ENCODE measurements around the gene ZNF296. TPM values are rescaled to one million over a fixed set of nuclear protein-coding genes. Genes with fewer than 3 reads are reported as not detected.

The ZNF296 gene
- total and polyA plus RNA-seq, 2 experiments from 2014 or later, result not detected

DNA sequence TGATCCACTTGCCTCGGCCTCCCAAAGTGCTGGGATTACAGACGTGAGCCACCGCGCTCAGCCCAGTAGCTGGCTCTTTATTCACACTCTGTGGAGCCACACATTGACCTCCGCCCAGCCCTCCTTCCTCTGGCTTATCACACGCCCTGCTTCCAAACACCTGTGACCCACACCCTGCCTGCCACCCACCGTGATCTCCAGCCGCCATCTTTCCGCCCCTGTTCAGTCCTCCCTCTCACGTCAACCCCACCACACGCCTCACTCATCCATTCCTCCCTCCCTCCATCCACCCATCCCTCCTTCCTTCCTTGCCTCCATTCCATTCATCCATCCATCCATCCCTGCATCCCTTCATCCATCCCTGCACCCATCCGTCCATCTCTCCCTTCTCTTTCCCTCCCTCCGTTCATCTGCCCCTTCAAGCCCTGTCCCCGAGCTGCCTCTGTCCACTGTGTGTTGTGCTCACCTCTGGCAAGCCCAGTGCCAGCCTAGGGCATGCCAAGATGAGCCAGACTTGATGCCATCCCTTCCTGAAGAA lies 17.6 kb downstream of the ZNF296 start:
- TF ChIP-seq EZH2 (IDR thresholded peaks at IDR 0.05; ENCODE audit: insufficient read depth, poor library complexity, severe bottlenecking), result no peak
- TF ChIP-seq EZH2phosphoT487 (IDR thresholded peaks at IDR 0.05; ENCODE audit: insufficient read depth, low read depth), result no peak
- WGBS, 2 experiments (ENCODE audit: low coverage in 1 of 2, low lambda C conversion rate in 2 of 2, missing lambda C conversion rate in 2 of 2), result 91 to 93% methylated on average over 13 to 14 of the region's 14 CpGs
- no peak for DNase-seq
- Histone ChIP-seq H3K9ac (no peak overlapping the region), H4K20me1 (ENCODE audit: insufficient read depth) (no peaks in the 10 kb centered on the region), H3K36me3 (ENCODE audit: low read depth) (peaks cover 25% of the 10 kb centered on the region; the same call in 1 of the 2 replicates), H3K27me3 (replicated peaks; ENCODE audit: insufficient read depth) (no peaks in the 10 kb centered on the region), H3K4me2 (ENCODE audit: unreplicated experiment) (no peak overlapping the region), H3K9me3 (ENCODE audit: low read depth) (no peaks in the 10 kb centered on the region), H3K4me1 (ENCODE audit: insufficient read depth) (no peaks in the 10 kb centered on the region), H3K9me2 (ENCODE audit: insufficient read depth) (no peaks in the 10 kb centered on the region), H3F3A (ENCODE audit: insufficient read depth) (no peaks in the 10 kb centered on the region), H2AFZ (no peak overlapping the region), H3K27ac (no peak overlapping the region), H3K4me3 (no peak overlapping the region), H3K79me2 (ENCODE audit: insufficient read depth) (peaks cover 25% of the 10 kb centered on the region)
- in situ Hi-C loops (cut with MboI), result no loop called here

DNA sequence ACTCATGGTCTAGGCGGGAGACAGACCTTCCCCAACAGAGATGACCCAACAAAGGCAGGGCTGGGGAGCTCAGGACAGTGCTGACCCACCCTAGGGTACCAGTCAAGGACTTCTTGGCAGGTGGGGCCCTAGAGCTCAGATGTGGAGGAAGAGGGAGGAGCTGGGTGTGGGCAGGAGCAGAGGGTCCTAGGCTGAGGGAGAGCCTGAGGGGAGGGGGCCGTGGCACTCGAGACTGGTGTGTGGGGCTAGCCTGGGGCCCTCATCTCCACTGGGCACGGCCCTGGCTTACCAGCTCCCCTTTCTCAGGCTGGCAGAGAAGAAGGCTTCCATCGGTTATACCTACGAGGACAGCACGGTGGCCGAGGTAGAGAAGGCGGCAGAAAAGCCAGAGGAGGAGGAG lies 18.8 kb downstream of the ZNF296 start:
- peaks cover 21% of the 10 kb centered on the region; the same call in 1 of the 2 replicates for H3K36me3 ChIP-seq (ENCODE audit: low read depth)
- DNase-seq, result no peak
- H3K4me1 ChIP-seq (ENCODE audit: insufficient read depth), result no peaks in the 10 kb centered on the region
- no peaks in the 10 kb centered on the region for H3F3A ChIP-seq (ENCODE audit: insufficient read depth)
- H3K9me2 ChIP-seq (ENCODE audit: insufficient read depth), result no peaks in the 10 kb centered on the region
- no peak overlapping the region for H3K4me2 ChIP-seq (ENCODE audit: unreplicated experiment)
- H3K9ac ChIP-seq, result no peak overlapping the region
- H3K9me3 ChIP-seq (ENCODE audit: low read depth), result no peaks in the 10 kb centered on the region
- no peaks in the 10 kb centered on the region for H4K20me1 ChIP-seq (ENCODE audit: insufficient read depth)
- peaks cover 37% of the 10 kb centered on the region for H3K79me2 ChIP-seq (ENCODE audit: insufficient read depth)
- TF ChIP-seq EZH2 (IDR thresholded peaks at IDR 0.05; ENCODE audit: insufficient read depth, poor library complexity, severe bottlenecking), result no peak
- 89 to 94% methylated on average over 9 of the region's 9 CpGs for whole genome bisulfite sequencing, 2 experiments (ENCODE audit: low coverage in 1 of 2, low lambda C conversion rate in 2 of 2, missing lambda C conversion rate in 2 of 2)
- H3K4me3 ChIP-seq, result no peak overlapping the region
- H3K27me3 ChIP-seq (replicated peaks; ENCODE audit: insufficient read depth), result no peaks in the 10 kb centered on the region
- no peak overlapping the region for H3K27ac ChIP-seq
- in situ Hi-C loops (cut with MboI), result no loop called here
- H2AFZ ChIP-seq, result no peak overlapping the region

DNA sequence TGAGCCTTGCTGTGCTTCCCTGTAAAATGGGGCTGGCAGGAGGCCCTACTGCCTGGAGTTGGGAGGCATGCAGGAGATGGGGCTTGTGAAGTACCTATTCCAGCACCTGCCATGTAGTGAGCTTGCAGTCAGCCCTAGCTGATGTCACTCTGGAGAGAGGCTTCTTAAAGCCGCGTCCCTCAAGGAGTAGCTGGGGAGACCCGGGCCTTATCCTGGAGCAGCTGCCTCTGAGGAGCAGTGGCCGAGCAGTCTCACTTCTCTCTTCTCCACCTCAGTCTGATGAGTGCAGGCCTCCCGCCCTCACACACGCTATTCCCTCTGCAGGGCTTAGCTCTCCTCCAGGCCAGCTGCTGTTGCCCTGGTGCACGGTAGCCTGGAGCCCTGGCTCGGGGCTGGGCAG lies 19.4 kb downstream of the ZNF296 start:
- Histone ChIP-seq H3K9ac (no peak overlapping the region), H3K27me3 (replicated peaks; ENCODE audit: insufficient read depth) (no peaks in the 10 kb centered on the region), H3K4me1 (ENCODE audit: insufficient read depth) (no peaks in the 10 kb centered on the region), H3K9me2 (ENCODE audit: insufficient read depth) (no peaks in the 10 kb centered on the region), H4K20me1 (ENCODE audit: insufficient read depth) (no peaks in the 10 kb centered on the region), H3F3A (ENCODE audit: insufficient read depth) (no peaks in the 10 kb centered on the region), H3K79me2 (ENCODE audit: insufficient read depth) (peaks cover 43% of the 10 kb centered on the region), H2AFZ (no peak overlapping the region), H3K27ac (no peak overlapping the region), H3K36me3 (ENCODE audit: low read depth) (peaks cover 16% of the 10 kb centered on the region; the same call in 1 of the 2 replicates), H3K4me3 (no peak overlapping the region), H3K9me3 (ENCODE audit: low read depth) (no peaks in the 10 kb centered on the region), H3K4me2 (ENCODE audit: unreplicated experiment) (no peak overlapping the region)
- no peak for TF ChIP-seq EZH2 (IDR thresholded peaks at IDR 0.05; ENCODE audit: insufficient read depth, poor library complexity, severe bottlenecking)
- TF ChIP-seq EZH2phosphoT487 (IDR thresholded peaks at IDR 0.05; ENCODE audit: insufficient read depth, low read depth), result no peak
- WGBS, 2 experiments (ENCODE audit: low coverage in 1 of 2, low lambda C conversion rate in 2 of 2, missing lambda C conversion rate in 2 of 2), result 86 to 88% methylated on average over 8 of the region's 8 CpGs
- DNase-seq, result no peak
- in situ Hi-C loops (cut with MboI), result no loop called here

DNA sequence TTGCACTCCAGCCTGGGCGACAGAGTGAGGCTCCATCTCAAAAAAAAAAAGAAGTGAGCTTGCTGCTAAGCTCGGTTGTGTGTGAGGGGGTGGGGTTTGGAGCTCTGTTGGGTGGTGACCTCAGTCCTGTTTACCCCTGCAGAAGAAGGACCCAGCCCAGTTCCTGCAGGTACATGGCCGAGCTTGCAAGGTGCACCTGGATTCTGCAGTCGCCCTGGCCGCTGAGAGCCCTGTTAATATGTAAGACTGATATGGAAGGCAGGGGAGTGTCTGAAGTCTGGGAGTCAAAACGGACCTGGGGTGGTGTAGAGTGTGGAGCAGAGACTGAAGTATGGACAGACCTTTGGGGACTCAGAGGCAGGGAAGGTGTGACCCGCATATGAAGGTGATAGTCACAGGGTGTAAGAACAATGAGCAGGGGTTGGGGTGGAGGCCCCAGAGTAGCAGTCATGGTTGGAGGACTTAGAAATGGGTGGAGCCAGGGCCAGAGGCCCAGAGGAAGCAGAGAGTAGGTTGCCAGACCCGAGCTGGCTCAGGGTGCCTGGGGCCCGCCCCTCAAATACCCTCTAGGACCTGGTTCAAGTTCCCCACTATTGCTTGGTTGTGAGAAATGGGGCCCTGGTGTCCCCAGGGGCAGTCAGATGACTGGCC lies 24.2 kb downstream of the ZNF296 start:
- no peak overlapping the region for H3K4me2 ChIP-seq (ENCODE audit: unreplicated experiment)
- no peaks in the 10 kb centered on the region for H3K9me3 ChIP-seq (ENCODE audit: low read depth)
- H3K79me2 ChIP-seq (ENCODE audit: insufficient read depth), result peaks cover 88% of the 10 kb centered on the region
- TF ChIP-seq EZH2phosphoT487 (IDR thresholded peaks at IDR 0.05; ENCODE audit: insufficient read depth, low read depth) (no peak), EZH2 (IDR thresholded peaks at IDR 0.05; ENCODE audit: insufficient read depth, poor library complexity, severe bottlenecking) (no peak)
- in situ Hi-C loops (cut with MboI), result no loop called here
- WGBS, 2 experiments (ENCODE audit: low coverage in 1 of 2, low lambda C conversion rate in 2 of 2, missing lambda C conversion rate in 2 of 2), result 70 to 72% methylated on average over 9 of the region's 9 CpGs
- no peak overlapping the region for H2AFZ ChIP-seq
- no peaks in the 10 kb centered on the region for H3F3A ChIP-seq (ENCODE audit: insufficient read depth)
- H3K36me3 ChIP-seq (ENCODE audit: low read depth), result no peaks in the 10 kb centered on the region; the same call in 1 of the 2 replicates
- H3K9me2 ChIP-seq (ENCODE audit: insufficient read depth), result no peaks in the 10 kb centered on the region
- H3K4me1 ChIP-seq (ENCODE audit: insufficient read depth), result no peaks in the 10 kb centered on the region
- DNase-seq, result no peak
- no peak overlapping the region for H3K4me3 ChIP-seq
- H3K9ac ChIP-seq, result no peak overlapping the region
- no peak overlapping the region for H3K27ac ChIP-seq
- H4K20me1 ChIP-seq (ENCODE audit: insufficient read depth), result peaks cover 6% of the 10 kb centered on the region; the same call in 1 of the 2 replicates
- no peaks in the 10 kb centered on the region for H3K27me3 ChIP-seq (replicated peaks; ENCODE audit: insufficient read depth)
